GM19467 (cell line): Measurements from ENCODE around the gene INPP5D.
"Not testable (repeated sequence)": the region's sequence is repeated elsewhere in the genome, so short reads cannot be mapped to it uniquely, and the experiment has no call there.

Source experiments
- ATAC-seq: cut with Tn5 transposase; IDR thresholded peaks from one replicate; pipeline ENCODE4 v1.9.1; 2021; ENCODE audit warnings: mild to moderate bottlenecking, moderate library complexity; ENCODE audit not compliant: unreplicated experiment

Gene INPP5D

DNA sequence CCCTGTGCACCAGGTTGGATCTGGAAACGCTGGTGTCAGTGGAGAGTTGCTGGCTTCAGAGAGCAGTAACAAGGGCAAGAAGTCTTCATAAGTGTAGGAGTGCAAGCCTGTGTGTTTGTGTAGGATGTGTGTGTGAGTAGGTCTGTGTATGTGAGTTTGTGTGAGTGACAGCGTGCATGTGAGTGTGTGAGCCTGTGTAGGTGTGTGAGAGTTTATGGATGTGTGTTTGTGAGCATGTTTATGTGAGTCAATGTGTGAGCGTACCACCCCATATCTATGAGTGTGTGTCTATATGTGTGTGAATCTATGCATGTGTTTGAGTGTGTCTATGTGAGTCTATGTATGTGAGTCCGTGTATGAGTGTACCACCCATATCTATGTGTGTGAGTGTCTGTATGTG is 104.8 kb downstream of the INPP5D start:
- ATAC-seq, result no peak

DNA sequence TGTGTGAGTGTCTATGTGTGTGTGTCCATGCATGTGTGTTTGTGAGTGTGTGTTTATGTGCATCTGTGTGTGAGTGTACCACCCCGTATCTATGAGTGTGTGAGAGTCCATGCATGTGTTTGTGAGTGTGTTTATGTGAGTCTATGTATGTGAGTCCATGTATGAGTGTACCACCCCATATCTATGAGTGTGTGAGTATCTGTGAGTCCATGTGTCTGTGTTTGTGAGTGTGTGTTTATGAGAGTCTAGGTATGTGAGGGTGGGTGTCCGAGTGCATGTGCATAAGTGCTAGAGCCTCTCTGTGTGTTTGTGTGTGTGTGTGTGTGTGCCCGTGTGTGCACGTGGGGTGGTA is 105.4 kb downstream of the INPP5D start:
- ATAC-seq, result no peak

DNA sequence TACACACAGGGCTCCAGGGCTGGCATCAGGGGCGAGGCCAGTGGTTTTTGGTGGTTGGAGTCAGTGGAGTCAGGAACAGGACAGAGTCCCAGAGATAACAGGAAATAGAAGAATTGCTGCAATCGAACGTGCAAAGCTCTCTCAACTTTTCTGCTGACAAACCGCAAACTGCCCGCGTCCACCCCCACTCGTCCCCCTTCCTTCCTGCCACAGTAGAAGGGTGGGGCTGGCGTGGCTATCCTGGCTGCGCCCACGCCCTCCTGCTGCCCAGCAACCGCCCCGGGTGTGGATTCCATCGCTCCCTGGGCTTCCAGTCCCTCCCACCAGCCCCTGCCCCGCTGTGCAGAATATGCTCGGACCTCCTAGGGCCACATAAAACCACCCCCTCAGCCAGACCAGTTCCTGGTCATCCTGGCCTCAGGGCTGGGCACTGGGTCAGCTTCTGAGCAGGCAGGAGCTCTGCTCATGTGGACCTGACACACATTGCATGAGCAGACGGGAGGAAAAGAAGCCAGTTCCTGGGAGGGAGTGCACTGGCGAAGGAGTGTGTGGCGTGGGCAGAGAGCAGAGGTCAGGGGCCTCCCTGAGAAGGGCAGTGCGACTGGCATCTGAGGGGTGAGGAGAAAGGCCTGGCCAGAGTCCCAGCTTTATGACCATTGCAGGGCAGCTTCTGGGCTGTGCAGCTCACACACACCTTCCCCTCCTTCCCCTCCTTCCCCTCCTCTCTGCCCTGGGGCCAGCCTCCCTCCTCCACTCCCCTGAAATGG is 105.9 kb downstream of the INPP5D start:
- no peak for ATAC-seq

DNA sequence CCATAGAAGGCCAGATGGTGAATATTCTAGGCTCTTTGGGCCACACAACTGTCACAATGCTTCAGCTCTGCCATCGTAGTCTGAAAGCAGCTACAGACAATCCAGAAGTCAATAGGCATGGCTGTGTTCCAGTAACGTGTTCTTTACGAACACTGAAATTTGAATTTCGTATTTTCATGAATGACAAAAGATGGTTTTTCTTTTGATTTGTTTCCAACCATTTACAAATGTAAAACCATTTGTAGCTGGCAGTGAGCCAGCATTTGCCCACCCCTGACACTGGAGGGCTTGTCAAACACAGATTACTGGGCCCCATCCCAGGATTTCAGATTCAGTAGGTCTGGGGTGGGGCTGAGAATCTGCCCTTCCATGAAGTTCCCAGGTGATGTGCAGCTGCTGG is 108.3 kb downstream of the INPP5D start:
- no peak for ATAC-seq

DNA sequence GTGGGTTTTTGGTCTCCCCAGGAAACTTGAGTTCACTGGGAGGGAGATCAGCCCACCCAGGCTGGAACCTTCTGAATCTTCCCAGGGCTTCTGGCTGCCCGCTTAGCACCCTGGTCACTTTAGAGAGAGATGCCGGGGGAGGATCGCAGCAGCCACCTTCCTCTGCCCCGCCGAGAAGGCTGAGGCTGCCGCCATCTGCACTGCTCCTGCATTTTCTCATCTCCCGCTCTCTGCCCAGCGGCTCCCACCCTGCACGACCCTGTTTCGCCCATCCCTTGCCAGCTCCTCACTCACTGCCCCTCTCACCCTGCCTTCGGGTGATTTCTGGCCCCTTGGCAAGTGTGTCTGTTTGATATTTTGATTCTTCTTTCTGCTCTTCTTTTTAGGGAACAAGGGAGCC is 108.8 kb downstream of the INPP5D start:
- ATAC-seq, result no peak

DNA sequence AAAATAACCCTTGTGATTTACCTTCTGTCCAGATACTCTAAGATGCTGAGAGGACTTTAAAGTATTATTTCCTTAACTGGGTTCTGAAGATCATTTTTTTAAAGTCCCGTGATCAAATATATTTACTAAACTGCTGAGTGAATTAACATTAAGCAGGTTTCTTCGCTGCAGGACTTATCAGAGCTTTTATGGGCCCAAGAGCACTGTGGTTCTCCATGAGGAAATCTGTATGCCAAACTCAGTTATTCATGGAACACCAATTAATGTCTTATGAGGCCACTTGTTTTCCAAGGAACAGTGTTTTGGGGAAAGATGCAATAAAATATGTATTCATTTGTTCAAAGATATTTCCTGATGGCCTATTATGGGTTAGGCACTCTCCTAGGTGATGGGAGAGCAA is 111.2 kb downstream of the INPP5D start:
- no peak for ATAC-seq

DNA sequence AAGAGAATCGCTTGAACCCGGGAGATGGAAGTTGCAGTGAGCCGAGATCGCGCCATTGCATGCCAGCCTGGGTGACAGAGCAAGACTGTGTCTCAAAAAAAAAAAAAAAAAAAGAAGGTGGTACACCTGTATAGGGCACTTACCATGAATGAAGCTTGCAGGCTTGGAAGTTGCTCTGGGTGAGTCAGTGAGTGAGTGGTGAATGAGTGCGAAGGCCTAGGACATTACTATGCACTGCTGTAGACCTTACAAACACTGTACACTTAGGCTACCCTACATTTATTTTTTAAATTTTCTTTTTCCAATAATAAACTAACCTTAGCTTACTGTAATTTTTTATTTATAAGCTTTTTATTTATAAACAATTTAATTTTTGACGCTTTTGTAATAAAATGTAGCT is 113.0 kb downstream of the INPP5D start:
- ATAC-seq, result no peak

DNA sequence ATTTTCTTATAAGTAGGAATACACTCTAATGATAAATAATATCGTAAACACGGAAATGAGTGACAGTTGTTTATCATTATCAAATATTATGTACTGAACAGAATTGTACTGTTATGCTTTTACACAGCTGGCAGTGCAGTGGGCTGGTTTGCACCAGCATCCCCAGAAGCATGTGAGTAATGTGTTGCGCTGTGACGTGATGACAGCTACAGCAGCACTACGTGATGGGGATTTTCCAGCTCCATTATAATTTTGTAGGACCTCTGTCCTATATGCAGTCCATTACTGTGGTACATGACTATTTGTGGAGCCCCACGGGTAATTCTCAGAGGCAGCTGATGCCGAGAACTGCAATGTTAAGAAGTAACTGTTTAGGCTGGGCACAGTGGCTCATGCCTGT is 114.0 kb downstream of the INPP5D start:
- no peak for ATAC-seq

DNA sequence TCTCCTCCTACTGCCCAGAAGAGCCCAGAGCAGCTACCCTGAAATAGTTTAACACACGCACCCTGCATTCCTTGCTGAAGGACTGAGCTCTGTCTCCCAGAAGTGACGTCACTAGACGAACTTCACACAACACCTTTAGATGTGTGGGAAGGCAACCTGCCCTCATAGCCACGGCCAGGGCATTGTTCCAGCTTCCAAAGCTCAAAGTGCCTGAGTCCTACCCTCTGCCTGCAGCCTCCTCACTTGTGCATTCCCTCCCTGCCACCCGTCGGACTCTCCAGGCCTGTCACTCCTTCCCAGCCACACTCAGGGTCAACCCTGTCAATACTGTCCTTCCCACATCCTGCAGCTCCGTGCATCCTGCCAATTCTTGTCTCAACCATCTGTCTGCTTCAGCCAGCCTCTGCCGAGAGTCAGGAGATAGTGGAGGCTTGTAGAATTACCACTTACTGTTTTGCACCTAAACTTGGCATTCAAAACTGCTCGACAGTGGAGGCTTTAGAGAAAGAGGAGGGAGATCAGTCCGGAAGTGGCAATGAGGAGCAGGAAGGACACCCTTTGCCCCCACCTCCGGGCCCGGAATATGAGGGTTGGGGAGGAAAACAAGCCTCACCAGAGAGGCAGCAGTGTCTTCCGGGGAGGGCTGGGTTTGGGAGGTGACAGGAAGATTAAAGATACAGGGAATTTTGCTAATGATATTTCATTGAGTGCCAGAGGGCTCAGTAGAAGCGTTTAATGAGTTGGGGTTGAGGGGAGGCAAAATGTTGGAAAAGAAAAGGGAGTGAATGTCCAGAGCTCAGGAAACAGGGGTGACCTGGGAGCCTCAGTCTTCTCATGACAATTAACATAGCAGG is 119.1 kb downstream of the INPP5D start:
- ATAC-seq, result no peak

DNA sequence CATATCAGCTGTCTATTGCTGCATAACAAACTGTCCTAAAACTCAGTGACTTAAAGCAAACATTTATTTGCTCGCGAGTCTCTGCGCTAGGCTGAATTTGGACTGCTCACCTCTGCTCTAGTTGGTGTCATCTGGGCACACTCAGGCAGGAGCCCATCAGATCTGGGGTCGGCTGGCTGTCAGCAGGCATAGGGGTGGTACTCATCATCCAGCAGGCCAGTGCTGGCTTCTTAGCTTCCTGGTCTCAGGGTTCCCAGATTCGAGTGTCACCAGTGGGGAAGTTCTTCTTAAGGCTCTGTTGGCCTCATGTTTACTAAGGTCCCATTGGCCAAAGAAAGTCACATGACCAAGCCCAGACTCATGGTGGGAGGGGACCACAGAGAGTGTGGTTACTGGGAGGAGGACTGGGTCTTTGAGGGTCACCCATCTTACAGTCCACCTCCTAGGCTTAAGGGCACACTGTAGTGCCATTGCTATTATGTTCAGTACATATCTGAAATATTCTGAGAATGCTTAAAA is 119.8 kb downstream of the INPP5D start:
- no peak for ATAC-seq

DNA sequence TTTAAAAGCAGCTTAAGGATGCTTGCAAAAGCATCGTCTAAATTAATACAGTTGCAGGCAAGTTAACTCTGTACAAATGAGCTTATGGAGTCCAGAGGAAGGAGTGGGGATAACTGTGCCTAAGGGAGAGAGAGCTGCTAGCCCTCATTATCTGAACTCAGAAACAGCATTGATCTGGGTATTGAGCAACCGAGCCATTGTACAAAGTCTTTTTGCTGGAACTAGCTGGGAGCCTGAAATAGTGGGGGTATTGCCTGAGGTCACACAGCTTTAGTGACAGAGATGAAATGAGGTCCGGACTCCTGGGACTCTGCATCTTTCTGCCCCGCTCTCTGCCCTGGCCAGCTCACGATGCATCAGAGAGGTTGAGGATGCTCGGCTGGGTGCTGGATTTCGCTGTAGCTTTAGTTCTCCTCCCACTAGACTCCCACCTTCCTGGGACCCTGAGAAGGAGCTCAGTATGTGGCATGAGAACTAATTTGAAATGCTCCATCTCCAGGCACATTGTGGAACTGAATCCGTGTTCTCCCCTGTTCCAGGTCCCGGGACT is 123.8 kb downstream of the INPP5D start:
- ATAC-seq, result no peak

DNA sequence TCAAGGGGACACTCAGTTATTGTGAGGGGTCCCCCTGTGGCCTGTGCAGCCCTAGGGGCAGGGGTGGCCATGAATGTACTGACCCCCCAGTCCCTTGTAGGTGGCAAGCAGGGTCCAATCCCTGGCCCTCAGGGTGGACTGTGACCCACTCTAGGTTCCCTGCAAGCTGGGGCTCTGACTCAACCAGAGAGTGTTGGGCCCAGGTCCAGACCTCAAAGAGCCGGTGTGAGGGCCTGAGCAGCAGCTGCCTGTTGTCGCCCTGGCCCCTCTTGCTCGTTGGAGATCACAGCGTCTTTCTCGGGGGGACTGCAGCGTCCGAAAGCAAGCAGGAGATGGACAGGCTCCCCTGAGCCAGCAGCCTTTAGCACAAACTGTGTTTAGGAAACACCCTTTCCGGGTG is 124.5 kb downstream of the INPP5D start:
- ATAC-seq, result no peak

DNA sequence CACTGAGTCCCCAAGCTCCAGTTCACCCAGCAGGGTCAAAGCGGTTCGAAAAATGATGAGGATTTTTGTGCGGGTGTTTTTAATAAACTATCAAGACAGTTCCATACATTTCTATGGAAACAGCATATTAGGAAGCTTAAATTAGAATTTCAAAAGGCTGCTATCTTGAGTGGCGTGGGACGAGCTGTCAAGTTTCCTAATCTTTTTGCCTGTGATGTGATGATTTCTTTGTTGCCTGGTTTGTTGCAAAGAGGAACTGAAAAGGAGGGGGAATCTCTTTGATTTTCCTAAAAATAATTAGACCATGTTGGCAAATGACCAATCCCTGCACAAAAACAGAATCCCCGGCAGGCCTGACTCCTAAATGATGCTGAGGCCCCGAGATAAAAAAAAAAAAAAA is 125.2 kb downstream of the INPP5D start:
- ATAC-seq, result no peak

DNA sequence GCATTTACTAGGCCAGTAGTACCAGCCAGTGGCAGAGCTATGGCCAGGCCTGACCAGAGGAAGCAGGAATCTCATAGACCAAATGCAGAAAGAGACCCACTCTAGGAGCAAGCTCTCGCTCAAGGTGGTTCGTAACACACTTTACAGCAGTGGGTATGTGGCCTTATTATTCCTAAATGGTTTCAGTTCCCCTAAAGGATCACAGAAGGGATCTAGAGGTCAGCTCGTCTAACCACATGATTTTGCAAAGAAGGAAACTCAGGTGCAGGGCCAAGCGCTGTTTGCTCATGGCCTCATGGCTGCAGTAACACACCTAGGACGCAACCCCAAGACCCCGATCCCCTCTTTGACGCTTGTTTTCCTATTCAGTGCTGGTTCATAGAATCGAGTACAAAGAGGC is 125.8 kb downstream of the INPP5D start:
- ATAC-seq, result no peak

DNA sequence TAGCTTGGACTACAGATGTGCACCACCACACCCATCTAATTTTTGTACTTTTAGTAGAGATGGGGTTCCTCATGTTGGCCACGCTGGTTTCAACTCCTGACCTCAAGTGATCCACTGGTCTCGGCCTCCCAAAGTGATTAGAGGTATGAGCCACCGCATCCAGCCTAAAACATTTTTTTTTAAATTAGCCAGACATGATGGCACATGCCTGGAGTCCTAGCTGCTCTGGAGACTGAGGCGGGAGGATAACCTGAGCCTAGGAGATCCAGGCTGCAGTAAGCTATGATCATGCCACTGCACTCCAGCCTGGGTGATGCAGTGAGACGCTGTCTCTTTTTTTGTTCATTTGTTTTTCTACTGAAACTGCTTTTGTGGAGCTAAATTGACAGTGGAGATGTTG is 126.7 kb downstream of the INPP5D start:
- no peak for ATAC-seq

DNA sequence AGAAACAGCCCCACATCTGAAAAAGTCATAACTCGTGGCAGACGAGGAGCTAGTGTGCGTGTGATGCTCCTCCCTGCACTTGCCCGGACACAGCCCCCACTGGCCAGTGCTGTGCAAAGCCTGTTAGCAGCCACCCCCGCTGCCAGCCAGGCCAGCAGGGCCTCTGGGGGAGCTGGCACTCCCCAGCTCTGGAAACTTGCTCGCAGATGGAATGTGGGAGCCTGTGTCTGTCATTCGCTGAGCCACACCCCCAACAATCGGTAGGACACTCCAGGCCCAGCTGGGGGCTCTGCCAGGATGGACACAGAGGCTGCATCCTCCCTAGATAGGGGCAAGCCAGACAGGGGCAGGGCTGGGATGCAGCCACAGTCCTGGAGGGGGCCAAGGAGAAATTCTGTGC is 128.9 kb downstream of the INPP5D start:
- ATAC-seq, result no peak

DNA sequence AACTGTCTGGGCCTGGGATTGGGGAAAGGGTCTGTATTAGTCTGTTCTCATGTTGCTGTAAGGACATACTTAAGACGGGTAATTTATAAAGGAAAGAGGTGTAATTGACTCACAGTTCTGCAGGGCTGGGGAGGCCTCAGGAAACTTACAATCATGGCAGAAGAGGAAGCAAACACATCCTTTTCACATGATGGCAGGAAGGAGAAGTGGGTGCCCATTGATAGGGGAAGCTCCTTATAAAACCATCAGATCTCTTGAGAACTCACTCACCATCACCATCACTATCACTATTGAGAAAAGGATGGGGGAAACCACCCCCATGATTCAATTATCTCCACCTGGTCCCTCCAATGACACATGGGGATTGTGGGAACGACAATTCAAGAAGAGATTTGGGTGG is 130.9 kb downstream of the INPP5D start:
- ATAC-seq, result not testable (repeated sequence)

DNA sequence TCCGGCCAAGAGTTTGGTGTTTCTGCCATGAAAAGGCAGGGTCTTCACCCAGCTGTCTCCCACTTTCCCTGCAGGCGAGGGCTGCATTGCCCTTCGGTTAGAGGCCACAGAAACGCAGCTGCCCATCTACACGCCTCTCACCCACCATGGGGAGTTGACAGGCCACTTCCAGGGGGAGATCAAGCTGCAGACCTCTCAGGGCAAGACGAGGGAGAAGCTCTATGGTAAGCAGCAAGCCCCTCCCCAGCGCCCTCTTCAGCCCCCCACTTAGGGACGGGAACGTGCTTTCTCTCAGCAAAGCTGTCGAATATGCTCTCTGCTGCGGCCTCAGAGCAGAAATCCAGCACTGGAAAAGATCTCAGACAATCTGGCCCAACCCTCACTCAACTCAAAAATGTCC is 133.6 kb downstream of the INPP5D start:
- ATAC-seq, result no peak

DNA sequence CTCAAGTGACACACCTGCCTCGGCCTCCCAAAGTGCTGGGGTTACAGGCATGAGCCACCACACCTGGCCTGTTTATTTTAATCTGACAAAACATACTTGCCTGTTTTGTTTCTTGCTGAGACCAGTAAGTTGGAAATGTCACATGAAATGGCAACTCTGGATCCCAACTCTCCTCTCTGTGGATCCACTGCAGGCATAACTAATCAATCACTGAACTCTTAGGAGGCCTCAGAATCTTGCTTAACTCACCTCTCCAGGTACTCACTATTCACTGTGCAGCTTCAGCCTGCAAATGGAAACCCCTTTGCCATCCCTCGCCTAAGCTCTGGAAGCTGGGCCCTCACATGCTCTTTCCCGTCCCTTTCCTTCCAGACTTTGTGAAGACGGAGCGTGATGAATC is 134.9 kb downstream of the INPP5D start:
- no peak for ATAC-seq

DNA sequence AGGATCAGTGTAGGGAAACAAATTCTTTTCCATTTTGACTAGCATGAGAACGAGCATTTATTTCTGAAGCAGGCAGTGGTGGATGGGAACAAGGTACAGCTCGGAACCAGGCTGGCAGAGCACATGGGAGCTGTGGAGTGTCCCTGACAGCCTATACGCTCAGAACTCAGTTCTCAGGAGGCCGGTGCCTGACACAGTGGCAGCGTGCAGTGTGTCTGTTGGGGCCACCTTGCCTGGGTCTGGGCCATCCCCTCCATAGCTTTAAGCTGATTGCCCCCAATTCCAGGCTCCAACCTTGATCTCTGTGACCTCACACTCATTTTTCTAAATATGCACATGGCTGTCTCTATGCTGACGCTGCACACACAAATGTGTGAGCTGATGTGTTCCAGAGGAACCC is 136.9 kb downstream of the INPP5D start:
- no peak for ATAC-seq

DNA sequence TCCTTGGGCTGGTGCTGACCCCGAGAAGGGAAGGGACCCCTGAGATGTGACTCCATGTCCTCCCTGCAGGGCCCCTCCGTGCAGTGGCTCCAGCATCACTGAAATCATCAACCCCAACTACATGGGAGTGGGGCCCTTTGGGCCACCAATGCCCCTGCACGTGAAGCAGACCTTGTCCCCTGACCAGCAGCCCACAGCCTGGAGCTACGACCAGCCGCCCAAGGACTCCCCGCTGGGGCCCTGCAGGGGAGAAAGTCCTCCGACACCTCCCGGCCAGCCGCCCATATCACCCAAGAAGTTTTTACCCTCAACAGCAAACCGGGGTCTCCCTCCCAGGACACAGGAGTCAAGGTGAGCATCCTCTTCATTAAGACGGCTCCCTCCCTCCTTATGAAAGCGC is 137.9 kb downstream of the INPP5D start:
- no peak for ATAC-seq

DNA sequence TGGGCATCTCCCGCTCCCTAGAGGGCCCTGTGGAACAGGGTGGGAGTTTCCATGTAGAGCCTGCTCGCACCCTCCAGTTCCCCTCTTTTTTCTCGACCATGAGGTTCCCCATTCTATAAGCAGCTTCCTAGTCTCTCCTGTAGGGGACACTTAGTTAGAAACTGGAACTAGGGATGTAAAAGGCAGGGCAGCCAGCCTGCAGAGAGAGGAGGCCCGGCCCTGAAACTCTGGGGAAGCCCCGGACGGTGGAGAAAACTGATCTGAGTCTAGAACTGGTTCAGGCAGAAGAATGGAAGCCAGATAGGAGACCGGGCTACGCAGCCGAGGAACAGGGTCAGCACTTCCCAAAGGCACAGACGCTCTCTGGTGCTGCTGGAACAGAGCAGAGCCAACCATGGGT is 139.7 kb downstream of the INPP5D start:
- ATAC-seq, result no peak
